ENCODE data around the gene ODAD2. TPM values are rescaled to one million over a fixed set of nuclear protein-coding genes. Genes with fewer than 3 reads are reported as not detected.

The ODAD2 gene
- total RNA-seq, 1 donor from 2014 or later: 0.80 TPM

DNA sequence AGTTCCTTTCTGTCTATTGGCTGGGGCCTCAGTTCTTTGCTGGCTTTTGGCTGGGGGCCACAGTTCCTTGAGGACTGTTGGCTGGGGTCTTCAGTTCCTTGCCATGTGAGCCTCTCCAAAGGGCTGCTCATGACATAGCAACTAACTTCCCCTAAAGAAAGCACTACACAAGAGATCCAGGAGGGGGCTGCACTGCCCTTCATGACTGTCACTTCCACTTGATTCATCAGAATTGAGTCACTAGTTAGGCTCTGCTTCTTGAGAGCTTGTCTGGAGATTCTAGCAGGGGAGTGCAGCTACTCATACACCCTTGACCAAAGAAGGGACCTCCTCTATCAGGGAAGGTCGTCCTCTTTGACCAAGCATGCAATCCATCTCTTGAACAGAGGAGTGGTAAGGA, 215.2 kb downstream of the ODAD2 start:
- no peak for DNase-seq (ENCODE audit: low spot score in 2 of 2, unreplicated experiment in 2 of 2)
- TF ChIP-seq, protein P1, sequence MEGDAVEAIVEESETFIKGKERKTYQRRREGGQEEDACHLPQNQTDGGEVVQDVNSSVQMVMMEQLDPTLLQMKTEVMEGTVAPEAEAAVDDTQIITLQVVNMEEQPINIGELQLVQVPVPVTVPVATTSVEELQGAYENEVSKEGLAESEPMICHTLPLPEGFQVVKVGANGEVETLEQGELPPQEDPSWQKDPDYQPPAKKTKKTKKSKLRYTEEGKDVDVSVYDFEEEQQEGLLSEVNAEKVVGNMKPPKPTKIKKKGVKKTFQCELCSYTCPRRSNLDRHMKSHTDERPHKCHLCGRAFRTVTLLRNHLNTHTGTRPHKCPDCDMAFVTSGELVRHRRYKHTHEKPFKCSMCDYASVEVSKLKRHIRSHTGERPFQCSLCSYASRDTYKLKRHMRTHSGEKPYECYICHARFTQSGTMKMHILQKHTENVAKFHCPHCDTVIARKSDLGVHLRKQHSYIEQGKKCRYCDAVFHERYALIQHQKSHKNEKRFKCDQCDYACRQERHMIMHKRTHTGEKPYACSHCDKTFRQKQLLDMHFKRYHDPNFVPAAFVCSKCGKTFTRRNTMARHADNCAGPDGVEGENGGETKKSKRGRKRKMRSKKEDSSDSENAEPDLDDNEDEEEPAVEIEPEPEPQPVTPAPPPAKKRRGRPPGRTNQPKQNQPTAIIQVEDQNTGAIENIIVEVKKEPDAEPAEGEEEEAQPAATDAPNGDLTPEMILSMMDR (IDR thresholded peaks at IDR 0.05; ENCODE audit: unreplicated experiment): no peak
- H3K9me3 Mint-ChIP-seq: no peaks in the 10 kb centered on the region
- H3K27ac Mint-ChIP-seq: no peak overlapping the region
- H3K36me3 Mint-ChIP-seq: no peaks in the 10 kb centered on the region
- no peak overlapping the region for H3K4me3 Mint-ChIP-seq
- peaks cover 8% of the 10 kb centered on the region for H3K27me3 Mint-ChIP-seq (ENCODE audit: low read depth)
- H3K4me1 Mint-ChIP-seq: peaks cover 2% of the 10 kb centered on the region

DNA sequence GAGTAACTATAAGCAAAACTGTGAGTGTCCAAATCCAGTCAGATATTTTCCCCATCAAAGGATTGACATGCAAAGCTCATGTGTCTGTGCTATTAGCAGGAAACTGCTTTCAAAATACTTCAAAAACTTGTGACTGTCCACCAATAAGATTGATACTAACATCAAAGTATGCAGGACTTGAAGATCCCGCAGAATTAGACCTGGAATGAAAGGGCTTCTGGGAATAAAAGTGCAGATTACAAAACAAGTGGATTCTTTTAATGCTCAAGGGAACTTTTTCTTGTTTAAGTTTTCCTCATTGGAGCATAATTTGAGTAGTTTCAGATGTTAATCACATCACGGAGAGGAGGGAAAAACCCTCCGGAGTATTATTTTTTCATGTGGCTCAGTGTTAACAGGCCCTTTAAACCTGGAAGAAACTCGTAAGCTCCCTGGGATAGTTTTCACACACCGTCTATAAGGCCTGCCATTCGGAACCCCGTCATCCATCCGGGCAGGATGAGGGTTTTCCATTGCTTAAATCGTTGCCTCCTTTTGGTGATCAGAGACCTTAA, 219.3 kb downstream of the ODAD2 start:
- Mint-ChIP-seq H3K4me3 (no peak overlapping the region), H3K27me3 (ENCODE audit: low read depth) (no peaks in the 10 kb centered on the region), H3K36me3 (no peaks in the 10 kb centered on the region), H3K27ac (no peak overlapping the region), H3K9me3 (no peaks in the 10 kb centered on the region), H3K4me1 (peaks cover 17% of the 10 kb centered on the region)
- TF ChIP-seq, protein P1 (IDR thresholded peaks at IDR 0.05; ENCODE audit: unreplicated experiment): no peak
- no peak for DNase-seq (ENCODE audit: low spot score in 2 of 2, unreplicated experiment in 2 of 2)

DNA sequence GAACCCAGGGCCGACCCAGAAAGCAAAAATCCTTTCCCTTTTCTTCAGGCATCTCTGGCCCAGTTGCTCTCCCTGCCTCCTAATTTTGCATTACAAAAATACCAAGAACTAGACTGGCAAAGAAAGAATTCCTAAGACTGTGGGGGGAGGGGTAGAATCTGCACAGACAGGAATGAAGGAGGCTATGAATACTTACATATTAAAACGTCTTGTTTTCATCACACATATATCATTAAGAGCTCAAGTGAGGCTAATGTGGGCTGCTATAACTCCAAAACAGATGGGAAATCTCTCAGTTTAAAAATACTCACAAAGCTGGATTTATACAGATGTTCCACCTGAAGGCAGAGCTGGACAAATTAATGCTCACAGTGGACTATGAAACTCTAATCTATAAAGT, 224.0 kb downstream of the ODAD2 start:
- Mint-ChIP-seq H3K4me3 (no peak overlapping the region), H3K27me3 (ENCODE audit: low read depth) (peaks cover 6% of the 10 kb centered on the region), H3K36me3 (no peaks in the 10 kb centered on the region), H3K9me3 (no peaks in the 10 kb centered on the region), H3K4me1 (peaks cover 20% of the 10 kb centered on the region), H3K27ac (no peak overlapping the region)
- DNase-seq (ENCODE audit: low spot score in 2 of 2, unreplicated experiment in 2 of 2): no peak
- TF ChIP-seq, protein P1 (IDR thresholded peaks at IDR 0.05; ENCODE audit: unreplicated experiment): no peak

DNA sequence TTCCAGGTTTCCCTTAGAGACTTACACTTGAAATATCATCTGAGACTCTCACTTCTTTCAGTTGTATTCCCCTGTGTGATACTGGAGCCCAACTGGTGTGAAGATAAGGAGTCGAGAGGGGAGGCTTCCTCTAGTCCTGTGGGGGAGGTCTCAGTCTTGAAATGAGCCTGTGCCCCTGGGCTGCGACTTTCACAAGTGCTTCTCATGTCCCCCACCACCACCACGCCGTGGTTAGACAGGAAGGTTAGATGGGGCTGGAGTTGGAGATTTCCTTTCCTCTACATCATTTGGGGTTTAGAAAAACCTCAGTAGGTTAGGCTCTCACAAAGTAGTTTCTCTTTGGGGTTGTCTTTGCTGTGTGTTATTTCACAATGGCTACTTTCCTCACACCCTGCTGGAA, 227.6 kb downstream of the ODAD2 start:
- no peaks in the 10 kb centered on the region for H3K36me3 Mint-ChIP-seq
- H3K27me3 Mint-ChIP-seq (ENCODE audit: low read depth): peaks cover 9% of the 10 kb centered on the region
- TF ChIP-seq, protein P1 (IDR thresholded peaks at IDR 0.05; ENCODE audit: unreplicated experiment): no peak
- H3K9me3 Mint-ChIP-seq: peaks cover 3% of the 10 kb centered on the region
- peaks cover 15% of the 10 kb centered on the region for H3K4me1 Mint-ChIP-seq
- H3K27ac Mint-ChIP-seq: no peak overlapping the region
- no peak overlapping the region for H3K4me3 Mint-ChIP-seq
- no peak for DNase-seq (ENCODE audit: low spot score in 2 of 2, unreplicated experiment in 2 of 2)

DNA sequence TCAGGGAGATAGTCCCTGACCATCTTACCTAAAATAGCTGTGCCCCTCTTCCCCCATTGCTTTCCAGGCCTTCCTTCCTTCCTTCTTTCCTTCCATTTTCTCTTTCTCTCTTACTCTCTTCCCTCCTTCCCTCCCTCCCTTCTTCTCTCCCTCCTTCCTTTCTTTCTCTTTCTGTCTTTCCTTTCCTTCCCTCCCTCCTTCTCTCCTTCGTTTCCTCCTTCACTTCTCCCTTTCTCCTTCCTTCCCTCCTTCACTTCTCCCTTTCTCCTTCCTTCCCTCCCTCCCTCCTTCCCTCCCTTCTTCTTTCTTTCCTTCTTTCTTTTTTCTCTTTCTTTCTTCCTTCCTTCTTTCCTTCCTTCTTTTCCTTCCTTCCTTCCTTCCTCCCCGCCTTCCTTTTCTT, 228.7 kb downstream of the ODAD2 start:
- no peaks in the 10 kb centered on the region for H3K36me3 Mint-ChIP-seq
- no peak overlapping the region for H3K4me3 Mint-ChIP-seq
- H3K4me1 Mint-ChIP-seq: peaks cover 11% of the 10 kb centered on the region
- H3K9me3 Mint-ChIP-seq: peaks cover 3% of the 10 kb centered on the region
- TF ChIP-seq, protein P1 (IDR thresholded peaks at IDR 0.05; ENCODE audit: unreplicated experiment): no peak
- no peak overlapping the region for H3K27ac Mint-ChIP-seq
- H3K27me3 Mint-ChIP-seq (ENCODE audit: low read depth): peaks cover 9% of the 10 kb centered on the region
- DNase-seq (ENCODE audit: low spot score in 2 of 2, unreplicated experiment in 2 of 2): no peak

All from mesothelial cell of epicardium (in vitro differentiated cells).